ENCODE data around the gene AP2A2. TPM values are rescaled to one million over a fixed set of nuclear protein-coding genes. Genes with fewer than 3 reads are reported as not detected.

Gene AP2A2
- total RNA-seq, 1 donor from 2014 or later, result 42.6 TPM

GRCh38 chr11:984546-984945 lies 58.9 kb downstream of the AP2A2 start:
- ATAC-seq (no peak), DNase-seq (no peak)
- intact Hi-C loops (cut with micrococcal nuclease), result no loop called here

GRCh38 chr11:985406-985805 lies 59.7 kb downstream of the AP2A2 start:
- DNase-seq (no peak), ATAC-seq (no peak)
- intact Hi-C loops (cut with micrococcal nuclease), result no loop called here

GRCh38 chr11:985848-986247 lies 60.2 kb downstream of the AP2A2 start:
- DNase-seq (no peak), ATAC-seq (no peak)
- intact Hi-C loops (cut with micrococcal nuclease), result no loop called here

GRCh38 chr11:986270-986951 lies 60.7 kb downstream of the AP2A2 start:
- intact Hi-C loops (cut with micrococcal nuclease), result no loop called here
- ATAC-seq (peak; percentile 27), DNase-seq (no peak)

GRCh38 chr11:986952-987305 lies 61.3 kb downstream of the AP2A2 start:
- DNase-seq (no peak), ATAC-seq (no peak)
- intact Hi-C loops (cut with micrococcal nuclease), result no loop called here

- no peak for DNase-seq
- no peak for ATAC-seq
- intact Hi-C loops (cut with micrococcal nuclease), result no loop called here
Measured at GRCh38 chr11:987671-988070, 62.0 kb downstream of the AP2A2 start.

- intact Hi-C loops (cut with micrococcal nuclease), result no loop called here
- DNase-seq, result no peak
- ATAC-seq, result no peak
Measured at GRCh38 chr11:990101-990500, 64.4 kb downstream of the AP2A2 start.

GRCh38 chr11:991034-991433 lies 65.4 kb downstream of the AP2A2 start:
- ATAC-seq (no peak), DNase-seq (no peak)
- intact Hi-C loops (cut with micrococcal nuclease), result no loop called here

GRCh38 chr11:991711-992307 lies 66.1 kb downstream of the AP2A2 start:
- intact Hi-C loops (cut with micrococcal nuclease), result no loop called here
- ATAC-seq (no peak), DNase-seq (no peak)

GRCh38 chr11:992577-992976 lies 66.9 kb downstream of the AP2A2 start:
- no peak for DNase-seq
- no peak for ATAC-seq
- intact Hi-C loops (cut with micrococcal nuclease), result no loop called here

GRCh38 chr11:993632-994167 lies 68.0 kb downstream of the AP2A2 start:
- DNase-seq (no peak), ATAC-seq (no peak)
- intact Hi-C loops (cut with micrococcal nuclease), result no loop called here

- intact Hi-C loops (cut with micrococcal nuclease), result no loop called here
- ATAC-seq, result no peak
Measured at GRCh38 chr11:995044-995751, 69.5 kb downstream of the AP2A2 start.

GRCh38 chr11:995752-996420 lies 70.2 kb downstream of the AP2A2 start:
- no peak for ATAC-seq
- intact Hi-C loops (cut with micrococcal nuclease), result no loop called here
- no peak for DNase-seq

More at GRCh38 chr11:995044-995751, 69.5 kb downstream of the AP2A2 start:
- DNase-seq, result no peak

- ATAC-seq, result no peak
Measured at GRCh38 chr11:996681-997080, 71.0 kb downstream of the AP2A2 start.

GRCh38 chr11:997907-998306 lies 72.2 kb downstream of the AP2A2 start:
- ATAC-seq, result no peak
- intact Hi-C loops (cut with micrococcal nuclease), result no loop called here
- DNase-seq, result no peak

More at GRCh38 chr11:996681-997080, 71.0 kb downstream of the AP2A2 start:
- no peak for DNase-seq
- intact Hi-C loops (cut with micrococcal nuclease), result no loop called here

GRCh38 chr11:999009-999408 lies 73.3 kb downstream of the AP2A2 start:
- ATAC-seq, result no peak
- DNase-seq, result no peak
- intact Hi-C loops (cut with micrococcal nuclease), result no loop called here

- DNase-seq, result no peak
- no peak for ATAC-seq
- intact Hi-C loops (cut with micrococcal nuclease), result no loop called here
Measured at GRCh38 chr11:1000357-1001278, 74.9 kb downstream of the AP2A2 start.

- no peak for DNase-seq
- ATAC-seq, result no peak
- intact Hi-C loops (cut with micrococcal nuclease), result no loop called here
Measured at GRCh38 chr11:1001617-1002405, 76.1 kb downstream of the AP2A2 start.
